CD14-positive monocyte (primary cell): ENCODE measurements around the gene COL26A1. TPM values are rescaled to one million over a fixed set of nuclear protein-coding genes. Genes with fewer than 3 reads are reported as not detected.

Experiments
- DNase-seq, 3 donors: peaks; one replicate each; pipeline ENCODE4 v3.0.0-alpha.2; 2011 to 2022
- H2AFZ ChIP-seq: 2 replicates; pipeline ENCODE4 v1.6.0; 2012; ENCODE audit warnings: mild to moderate bottlenecking, low read depth, low read length, inconsistent platforms; ENCODE audit not compliant: insufficient read depth, poor library complexity, severe bottlenecking
- H3K27ac ChIP-seq, 2 donors: 1 replicate in 1 of 2; 2 replicates in 1 of 2; pipeline ENCODE4 v1.5.1; 2012 to 2013; ENCODE audit warnings: low read length in 2 of 2, control low read depth in 1 of 2, inconsistent platforms in 1 of 2, low read depth in 1 of 2, mild to moderate bottlenecking in 1 of 2
- H3K27me3 ChIP-seq, 2 donors: one replicate each; pipeline versions ENCODE4 v1.6.0 to v1.6.1; 2011 to 2013; ENCODE audit warnings: low read length in 2 of 2; ENCODE audit not compliant: control insufficient read depth in 2 of 2, insufficient read depth in 2 of 2
- H3K36me3 ChIP-seq, 2 donors: replicated peaks in 1 of 2; 1 replicate in 1 of 2; 2 replicates in 1 of 2; pipeline versions ENCODE4 v1.5.1 to v1.6.1; 2012 to 2013; ENCODE audit warnings: low read length in 2 of 2, control low read depth in 1 of 2, inconsistent platforms in 1 of 2, mild to moderate bottlenecking in 1 of 2; ENCODE audit not compliant: insufficient read depth in 2 of 2, control insufficient read depth in 1 of 2
- H3K4me1 ChIP-seq, 2 donors: 1 replicate in 1 of 2; 2 replicates in 1 of 2; pipeline versions ENCODE4 v1.5.1 to v1.6.1; 2012 to 2013; ENCODE audit warnings: low read length in 2 of 2, control low read depth in 1 of 2, inconsistent platforms in 1 of 2, mild to moderate bottlenecking in 1 of 2, moderate library complexity in 1 of 2; ENCODE audit not compliant: insufficient read depth in 2 of 2, control insufficient read depth in 1 of 2
- H3K4me2 ChIP-seq: replicated peaks from 2 replicates; pipeline ENCODE3; 2012; ENCODE audit warnings: low read length, moderate library complexity, mild to moderate bottlenecking; ENCODE audit not compliant: poor library complexity, severe bottlenecking; ENCODE audit errors: extremely low read depth
- H3K4me3 ChIP-seq, 3 experiments: fragments of 200-600 bp in 1 of 3; sonication (generic) in 1 of 3; replicated peaks in 1 of 3; 1 replicate in 2 of 3; 2 replicates in 1 of 3; pipeline ENCODE4 v1.5.1; 2011 to 2013; ENCODE audit warnings: low read length in 3 of 3, mild to moderate bottlenecking in 3 of 3, control low read depth in 2 of 3, low read depth in 2 of 3, inconsistent platforms in 1 of 3, moderate library complexity in 1 of 3
- H3K79me2 ChIP-seq: 2 replicates; pipeline ENCODE4 v1.6.0; 2012; ENCODE audit warnings: mild to moderate bottlenecking, control low read depth, inconsistent platforms, low read length, moderate library complexity; ENCODE audit not compliant: insufficient read depth
- H3K9ac ChIP-seq: 2 replicates; pipeline ENCODE4 v1.6.0; 2017; ENCODE audit warnings: low read length, mild to moderate bottlenecking; ENCODE audit not compliant: insufficient read depth, poor library complexity, severe bottlenecking
- H3K9me3 ChIP-seq, 2 donors: replicated peaks in 1 of 2; 1 replicate in 1 of 2; 2 replicates in 1 of 2; pipeline versions ENCODE4 v1.5.1 to v1.6.1; 2012 to 2013; ENCODE audit warnings: low read length in 2 of 2, control low read depth in 1 of 2; ENCODE audit not compliant: control insufficient read depth in 1 of 2, insufficient read depth in 1 of 2
- H4K20me1 ChIP-seq: 2 replicates; pipeline ENCODE4 v1.6.0; 2012; ENCODE audit warnings: mild to moderate bottlenecking, low read length, control low read depth, moderate library complexity; ENCODE audit not compliant: insufficient read depth
- H3K27ac Mint-ChIP-seq, 7 donors: one replicate each; pipeline ENCODE4 v1.8.0; 2020; ENCODE audit warnings: mild to moderate bottlenecking in 7 of 7, mixed read lengths in 7 of 7, moderate library complexity in 6 of 7, inconsistent platforms in 2 of 7
- H3K27me3 Mint-ChIP-seq, 3 donors: one replicate each; pipeline ENCODE4 v1.8.0; 2021 to 2022; ENCODE audit warnings: low read depth in 3 of 3, mild to moderate bottlenecking in 3 of 3, mixed read lengths in 3 of 3, moderate library complexity in 3 of 3, inconsistent platforms in 1 of 3
- H3K36me3 Mint-ChIP-seq, 2 donors: one replicate each; pipeline ENCODE4 v1.8.0; 2020; ENCODE audit warnings: mixed read lengths in 2 of 2, inconsistent platforms in 1 of 2, mild to moderate bottlenecking in 1 of 2
- H3K4me1 Mint-ChIP-seq: one replicate; pipeline ENCODE4 v1.8.0; 2020; ENCODE audit warnings: mild to moderate bottlenecking, mixed read lengths
- H3K4me3 Mint-ChIP-seq, 2 donors: one replicate each; pipeline ENCODE4 v1.8.0; 2020; ENCODE audit warnings: mild to moderate bottlenecking in 2 of 2, mixed read lengths in 2 of 2, moderate library complexity in 1 of 2
- H3K9me3 Mint-ChIP-seq, 7 donors: one replicate each; pipeline ENCODE4 v1.8.0; 2020 to 2022; ENCODE audit warnings: mixed read lengths in 7 of 7, mild to moderate bottlenecking in 6 of 7, moderate library complexity in 6 of 7, inconsistent platforms in 2 of 7
- WGBS: methylation state at CpG from one replicate; pipeline ENCODE4 v1.1.5; 2013; ENCODE audit warnings: missing lambda C conversion rate; ENCODE audit not compliant: insufficient coverage; 5-methylcytosine and 5-hydroxymethylcytosine counted together
- intact Hi-C, 2 donors: fragments of 100-400 bp; cut with micrococcal nuclease; formaldehyde crosslinking; loops; one replicate each; pipeline versions ENCODE4 v1.15.0 to v1.15.1; 2023
- polyA plus RNA-seq, 3 donors: library from polyadenylated mRNA; depleted of rRNA in 1 of 3; unstranded in 2 of 3; stranded (reverse) in 1 of 3; fragments of 300-500 nt in 2 of 3; fragments of >200 nt in 1 of 3; fragmentation: Illumina TruSeq in 2 of 3; gene quantifications; 1 replicate in 2 of 3; 2 replicates in 1 of 3; pipeline ENCODE4 v1.2.3, GENCODE V29; 2012 to 2021
- TF ChIP-seq, protein P1 (sequence below): fragments of 200-600 bp; IDR thresholded peaks from one replicate; pipeline ENCODE4 v1.8.0; 2022; ENCODE audit warnings: antibody characterized with exemption, mild to moderate bottlenecking

The COL26A1 gene
- polyA plus RNA-seq, 3 donors: not detected

DNA sequence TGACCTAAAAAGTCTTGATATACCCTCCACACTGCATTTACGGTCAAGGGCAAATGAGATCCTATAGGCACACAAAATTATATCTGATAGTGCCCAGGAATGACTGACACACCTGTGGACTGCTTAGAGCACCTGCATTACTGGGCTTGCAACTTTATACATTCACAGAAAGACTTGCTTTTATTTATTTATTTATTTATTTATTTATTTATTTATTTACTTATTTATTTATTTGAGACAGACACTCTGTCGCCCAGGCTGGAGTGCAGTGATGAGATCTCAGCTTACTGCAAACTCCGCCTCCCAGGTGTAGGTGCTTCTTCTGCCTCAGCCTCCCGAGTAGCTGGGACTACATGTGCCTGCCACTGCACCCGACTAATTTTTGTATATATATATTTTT, 34.5 kb upstream of the COL26A1 start:
- no peak overlapping the region for H3K27ac ChIP-seq
- H4K20me1 ChIP-seq: no peaks in the 10 kb centered on the region
- H3K4me1 ChIP-seq: no peaks in the 10 kb centered on the region
- no peaks in the 10 kb centered on the region for H3K79me2 ChIP-seq
- Mint-ChIP-seq H3K9me3 (no peaks in the 10 kb centered on the region), H3K27ac (no peak overlapping the region), H3K4me3 (no peak overlapping the region), H3K4me1 (no peaks in the 10 kb centered on the region), H3K36me3 (no peaks in the 10 kb centered on the region), H3K27me3 (peaks cover 0 to 20% (median 4%) of the 10 kb centered on the region in 3 donors)
- no peak overlapping the region for H2AFZ ChIP-seq
- H3K27me3 ChIP-seq: no peaks in the 10 kb centered on the region
- DNase-seq: no peak
- no peaks in the 10 kb centered on the region for H3K9me3 ChIP-seq
- intact Hi-C loops: no loop called here
- no peak overlapping the region for H3K4me3 ChIP-seq
- H3K4me2 ChIP-seq: no peak overlapping the region
- TF ChIP-seq, protein P1, sequence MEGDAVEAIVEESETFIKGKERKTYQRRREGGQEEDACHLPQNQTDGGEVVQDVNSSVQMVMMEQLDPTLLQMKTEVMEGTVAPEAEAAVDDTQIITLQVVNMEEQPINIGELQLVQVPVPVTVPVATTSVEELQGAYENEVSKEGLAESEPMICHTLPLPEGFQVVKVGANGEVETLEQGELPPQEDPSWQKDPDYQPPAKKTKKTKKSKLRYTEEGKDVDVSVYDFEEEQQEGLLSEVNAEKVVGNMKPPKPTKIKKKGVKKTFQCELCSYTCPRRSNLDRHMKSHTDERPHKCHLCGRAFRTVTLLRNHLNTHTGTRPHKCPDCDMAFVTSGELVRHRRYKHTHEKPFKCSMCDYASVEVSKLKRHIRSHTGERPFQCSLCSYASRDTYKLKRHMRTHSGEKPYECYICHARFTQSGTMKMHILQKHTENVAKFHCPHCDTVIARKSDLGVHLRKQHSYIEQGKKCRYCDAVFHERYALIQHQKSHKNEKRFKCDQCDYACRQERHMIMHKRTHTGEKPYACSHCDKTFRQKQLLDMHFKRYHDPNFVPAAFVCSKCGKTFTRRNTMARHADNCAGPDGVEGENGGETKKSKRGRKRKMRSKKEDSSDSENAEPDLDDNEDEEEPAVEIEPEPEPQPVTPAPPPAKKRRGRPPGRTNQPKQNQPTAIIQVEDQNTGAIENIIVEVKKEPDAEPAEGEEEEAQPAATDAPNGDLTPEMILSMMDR: no peak
- H3K9ac ChIP-seq: no peak overlapping the region
- WGBS: 100% methylated on average over 3 of the region's 5 CpGs
- no peaks in the 10 kb centered on the region for H3K36me3 ChIP-seq

DNA sequence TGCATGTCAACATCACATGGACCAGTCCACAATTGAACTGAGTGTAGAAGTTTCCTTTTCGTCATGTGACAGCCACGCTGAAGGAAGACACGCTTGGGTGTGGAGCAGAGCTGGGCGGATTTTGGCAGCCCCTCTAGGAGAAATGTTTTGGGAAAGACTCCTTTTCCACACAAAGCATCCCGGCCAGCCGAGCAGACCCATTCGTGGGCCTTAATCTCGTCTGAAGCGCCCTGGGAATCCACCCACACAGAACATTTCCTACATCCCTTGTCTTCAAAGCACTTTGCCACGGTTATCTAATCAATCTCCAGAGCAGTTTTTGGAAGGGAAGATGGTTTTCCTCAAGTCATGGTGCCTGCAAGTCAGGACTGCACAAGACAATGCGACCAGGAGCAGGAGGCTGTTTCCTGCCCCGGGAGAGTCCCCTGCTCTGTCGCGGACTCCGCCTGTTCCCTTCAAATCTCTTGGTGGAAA, 32.6 kb upstream of the COL26A1 start:
- DNase-seq: no peak
- H3K4me1 ChIP-seq: no peaks in the 10 kb centered on the region
- no peaks in the 10 kb centered on the region for H3K4me1 Mint-ChIP-seq
- H3K36me3 Mint-ChIP-seq: no peaks in the 10 kb centered on the region
- H3K79me2 ChIP-seq: no peaks in the 10 kb centered on the region
- intact Hi-C loops: no loop called here
- no peak overlapping the region for H3K4me2 ChIP-seq
- TF ChIP-seq, protein P1: no peak
- 59% methylated on average over 5 of the region's 15 CpGs for WGBS
- no peaks in the 10 kb centered on the region for H3K9me3 Mint-ChIP-seq
- peaks cover 1 to 12% (median 4%) of the 10 kb centered on the region in 3 donors for H3K27me3 Mint-ChIP-seq
- H3K9me3 ChIP-seq: no peaks in the 10 kb centered on the region
- H3K27ac ChIP-seq: no peak overlapping the region
- H3K9ac ChIP-seq: no peak overlapping the region
- no peaks in the 10 kb centered on the region for H4K20me1 ChIP-seq
- no peaks in the 10 kb centered on the region for H3K36me3 ChIP-seq
- H3K4me3 ChIP-seq: no peak overlapping the region
- no peak overlapping the region for H3K27ac Mint-ChIP-seq
- H2AFZ ChIP-seq: no peak overlapping the region
- H3K27me3 ChIP-seq: no peaks in the 10 kb centered on the region
- no peak overlapping the region for H3K4me3 Mint-ChIP-seq
